HG02623 (cell line): ENCODE results near the gene VEGFA.

Experiments
- ATAC-seq: cut with Tn5 transposase; IDR thresholded peaks from one replicate; pipeline ENCODE4 v1.9.1; 2021; ENCODE audit warnings: moderate library complexity; ENCODE audit not compliant: unreplicated experiment

VEGFA gene

DNA sequence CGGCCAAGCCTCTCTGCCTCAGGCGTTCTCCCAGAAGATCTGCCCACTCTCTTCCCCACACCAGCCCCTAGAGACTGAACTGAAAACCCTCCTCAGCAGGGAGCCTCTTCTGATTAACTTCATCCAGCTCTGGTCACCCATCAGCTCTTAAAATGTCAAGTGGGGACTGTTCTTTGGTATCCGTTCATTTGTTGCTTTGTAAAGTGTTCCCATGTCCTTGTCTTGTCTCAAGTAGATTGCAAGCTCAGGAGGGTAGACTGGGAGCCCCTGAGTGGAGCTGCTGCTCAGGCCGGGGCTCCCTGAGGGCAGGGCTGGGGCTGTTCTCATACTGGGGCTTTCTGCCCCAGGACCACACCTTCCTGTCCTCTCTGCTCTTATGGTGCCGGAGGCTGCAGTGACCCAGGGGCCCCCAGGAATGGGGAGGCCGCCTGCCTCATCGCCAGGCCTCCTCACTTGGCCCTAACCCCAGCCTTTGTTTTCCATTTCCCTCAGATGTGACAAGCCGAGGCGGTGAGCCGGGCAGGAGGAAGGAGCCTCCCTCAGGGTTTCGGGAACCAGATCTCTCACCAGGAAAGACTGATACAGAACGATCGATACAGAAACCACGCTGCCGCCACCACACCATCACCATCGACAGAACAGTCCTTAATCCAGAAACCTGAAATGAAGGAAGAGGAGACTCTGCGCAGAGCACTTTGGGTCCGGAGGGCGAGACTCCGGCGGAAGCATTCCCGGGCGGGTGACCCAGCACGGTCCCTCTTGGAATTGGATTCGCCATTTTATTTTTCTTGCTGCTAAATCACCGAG is 14.2 kb downstream of the VEGFA start:
- ATAC-seq: no peak

GRCh38 chr6:43785220-43785752 is 15.3 kb downstream of the VEGFA start:
- ATAC-seq: no peak

GRCh38 chr6:43785904-43786303 is 15.9 kb downstream of the VEGFA start:
- ATAC-seq: no peak

DNA sequence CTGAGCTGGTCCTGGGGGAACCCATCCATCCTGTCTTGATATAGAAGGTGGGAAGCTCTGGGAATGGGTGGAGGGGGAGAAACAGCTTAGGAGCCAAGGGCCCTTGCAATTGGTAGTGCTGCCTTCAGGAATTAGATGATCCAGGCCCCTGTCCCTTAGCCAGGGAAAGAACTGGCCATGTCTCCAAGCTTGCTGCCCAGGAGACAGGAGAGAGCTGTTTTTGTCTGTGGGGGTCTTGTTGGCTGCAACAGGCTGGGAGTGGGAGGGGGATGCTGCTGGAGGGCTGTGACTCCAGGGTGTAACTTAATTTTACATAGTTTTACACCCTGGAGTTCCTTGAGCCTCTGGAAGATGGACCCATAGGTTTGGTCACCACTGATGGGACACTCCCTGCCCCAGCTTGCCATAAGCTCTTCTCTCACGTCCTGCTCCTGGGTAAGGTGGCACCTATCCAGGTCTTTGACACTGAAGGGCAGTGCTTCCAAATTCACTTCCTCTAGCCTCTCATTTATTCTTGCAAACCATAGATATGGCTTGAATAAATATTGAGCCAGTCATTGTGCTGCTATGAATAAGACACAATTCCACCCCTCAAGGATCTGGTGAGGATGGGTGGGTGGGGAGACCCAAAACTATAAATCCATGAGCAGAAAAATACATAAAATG is 16.8 kb downstream of the VEGFA start:
- no peak for ATAC-seq

DNA sequence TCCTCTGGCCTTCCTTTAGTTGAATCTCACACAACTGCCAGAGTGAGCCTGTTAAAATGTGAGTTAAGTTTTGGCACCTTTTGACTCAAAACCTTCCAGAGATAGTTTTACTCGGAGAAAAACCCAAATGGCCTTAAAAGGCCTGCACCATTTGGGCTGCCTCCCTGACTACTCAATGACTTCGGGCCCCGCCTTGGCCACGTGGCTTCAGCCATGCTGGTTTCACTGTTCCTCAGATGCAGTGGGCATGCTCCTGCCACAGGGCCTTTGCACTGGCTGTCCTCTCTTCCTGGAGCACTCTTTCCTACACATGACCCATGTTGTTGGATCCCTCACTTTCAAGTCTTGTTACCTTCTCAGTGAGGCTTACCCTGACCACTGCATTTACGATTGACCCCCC is 18.3 kb downstream of the VEGFA start:
- ATAC-seq: no peak

- no peak for ATAC-seq
Observed at GRCh38 chr6:43789447-43789846, 19.4 kb downstream of the VEGFA start.

DNA sequence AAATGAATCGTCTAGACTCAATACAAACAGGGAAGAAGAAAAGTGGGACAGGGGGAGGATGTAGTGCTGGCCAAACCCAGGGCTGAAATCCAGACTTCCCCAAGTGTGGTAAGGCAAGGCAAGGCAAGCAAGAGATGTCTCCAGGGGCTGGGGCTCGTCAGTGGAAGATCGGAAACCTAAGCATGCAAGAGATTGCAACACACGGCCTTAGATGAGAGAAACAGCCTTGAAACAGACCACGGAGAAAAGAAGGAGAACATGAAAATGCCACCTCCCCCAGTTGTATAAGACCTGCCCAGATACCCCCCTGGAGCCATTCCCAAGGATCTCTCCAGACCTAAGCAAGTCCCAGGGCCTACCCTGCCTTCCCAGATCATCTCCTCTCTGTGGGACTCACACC is 20.0 kb downstream of the VEGFA start:
- ATAC-seq: no peak

DNA sequence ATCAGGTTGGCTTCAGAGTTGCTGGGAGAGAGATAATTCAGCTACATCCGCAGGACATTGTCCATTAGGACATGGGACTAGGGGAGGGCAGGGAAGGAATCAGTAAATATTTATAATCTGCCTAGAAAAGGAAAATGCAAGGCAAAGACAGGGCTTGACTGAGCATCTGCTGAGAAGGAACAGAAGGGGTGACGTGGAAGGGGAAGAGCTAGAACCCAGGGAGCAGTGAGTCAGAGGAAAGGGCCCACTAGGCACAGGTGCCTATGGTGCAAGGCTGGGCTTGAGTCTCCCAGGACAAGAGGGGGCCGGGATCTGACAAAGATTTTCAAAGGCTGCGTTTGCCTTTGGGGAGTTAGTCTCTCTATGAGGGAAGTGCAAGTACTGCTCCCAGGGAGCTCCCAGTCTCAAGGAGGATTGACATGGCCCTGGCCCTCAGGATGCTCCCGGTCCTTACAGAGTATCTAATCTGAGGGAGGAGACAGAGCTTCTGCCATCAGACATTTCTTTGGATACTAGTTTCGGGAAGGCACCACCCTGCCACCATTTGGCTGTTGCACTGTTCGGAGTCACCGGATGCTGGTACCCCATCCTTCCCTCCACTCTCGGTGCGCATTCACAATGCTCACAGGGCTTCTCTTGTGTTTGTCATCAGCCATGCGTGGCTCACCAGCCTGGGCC is 21.9 kb downstream of the VEGFA start:
- ATAC-seq: no peak

GRCh38 chr6:43793154-43793874 is 23.3 kb downstream of the VEGFA start:
- no peak for ATAC-seq

- ATAC-seq: no peak
Observed at GRCh38 chr6:43793875-43794242, 23.8 kb downstream of the VEGFA start.

- no peak for ATAC-seq
Observed at GRCh38 chr6:43795421-43795820, 25.4 kb downstream of the VEGFA start.

GRCh38 chr6:43796168-43796567 is 26.2 kb downstream of the VEGFA start:
- ATAC-seq: no peak

GRCh38 chr6:43796903-43797890 is 27.2 kb downstream of the VEGFA start:
- ATAC-seq: no peak

DNA sequence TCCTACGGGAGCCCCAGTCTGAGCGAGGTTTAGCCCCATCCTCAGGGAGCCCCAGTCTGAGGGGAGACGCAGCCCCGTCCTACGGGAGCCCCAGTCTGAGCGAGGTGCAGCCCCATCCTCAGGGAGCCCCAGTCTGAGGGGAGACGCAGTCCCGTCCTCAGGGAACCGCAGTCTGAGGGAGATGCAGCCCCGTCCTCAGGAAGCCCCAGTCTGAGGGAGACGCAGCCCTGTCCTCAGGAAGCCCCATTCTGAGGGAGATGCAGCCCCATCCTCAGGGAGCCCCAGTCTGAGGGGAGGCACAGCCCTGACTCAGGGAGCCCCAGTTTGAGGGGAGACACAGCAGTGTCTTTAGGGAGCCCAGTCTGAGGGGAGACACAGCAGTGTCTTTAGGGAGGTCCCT is 27.9 kb downstream of the VEGFA start:
- ATAC-seq: no peak

GRCh38 chr6:43798688-43799444 is 28.9 kb downstream of the VEGFA start:
- no peak for ATAC-seq

DNA sequence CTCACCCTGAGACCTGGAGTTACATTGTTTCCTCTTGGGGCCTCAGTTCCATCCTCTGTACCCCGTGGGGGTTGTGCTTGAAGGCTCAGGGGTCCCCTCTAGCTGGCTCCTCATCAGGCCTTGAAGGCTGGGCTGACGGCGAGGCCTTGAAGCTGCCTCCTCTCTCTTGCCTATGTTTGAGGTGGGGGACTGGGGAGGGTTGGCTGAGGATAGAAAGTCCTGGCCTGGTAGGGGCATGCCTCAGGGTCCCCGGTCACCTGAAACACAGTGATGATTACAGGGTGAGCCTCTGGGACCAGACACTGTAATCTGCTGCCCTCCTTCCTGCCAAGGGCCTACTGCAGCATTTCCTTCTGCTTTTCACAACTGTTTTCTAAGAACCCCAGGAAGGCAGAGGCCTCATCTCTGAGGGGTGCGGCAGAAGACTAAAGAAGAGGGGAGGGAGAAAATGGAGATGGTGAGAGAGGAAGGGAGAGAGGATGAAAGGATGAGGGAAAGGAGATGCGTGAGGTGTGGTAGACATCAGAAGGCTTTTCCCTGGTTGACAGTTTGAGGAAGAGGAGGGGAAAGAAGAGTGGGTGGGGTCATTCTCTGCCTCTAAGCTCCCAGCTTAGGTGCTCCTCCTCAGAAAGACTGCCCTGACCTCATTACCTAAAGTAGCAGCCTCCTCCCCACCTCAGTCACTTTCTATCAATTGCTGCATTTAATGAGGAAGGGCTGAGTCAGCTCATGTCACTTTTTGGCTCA is 29.7 kb downstream of the VEGFA start:
- ATAC-seq: no peak

GRCh38 chr6:43800298-43800623 is 30.2 kb downstream of the VEGFA start:
- ATAC-seq: no peak

- no peak for ATAC-seq
Observed at GRCh38 chr6:43800746-43801494, 30.9 kb downstream of the VEGFA start.
